ENCODE measurements around the gene DAP. TPM values are rescaled to one million over a fixed set of nuclear protein-coding genes. Genes with fewer than 3 reads are reported as not detected.

Gene DAP
- total RNA-seq, 1 experiment from 2014 or later = 47.7 TPM

DNA sequence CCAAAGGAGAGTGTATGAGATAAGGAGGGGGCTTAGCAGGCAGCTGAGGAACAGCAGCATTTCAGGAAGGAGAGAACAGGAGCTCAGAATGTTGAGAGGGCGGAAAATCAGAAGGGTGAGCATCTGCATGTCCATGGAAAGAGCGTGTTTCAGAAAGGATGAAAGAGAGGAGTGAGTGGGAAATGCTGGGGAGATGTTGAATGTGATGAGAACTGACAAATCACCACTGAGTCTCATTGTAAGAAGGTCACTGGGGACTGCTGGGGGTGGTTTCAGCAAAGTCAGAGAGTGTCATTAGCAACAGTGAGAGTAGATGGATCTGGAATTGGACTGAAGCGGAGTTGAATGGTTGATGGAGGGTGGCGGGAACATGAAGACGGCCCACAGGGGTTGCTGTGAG, 131.4 kb downstream of the DAP start (continued):
- no peak for TF ChIP-seq ZNF512 (CRISPR knock-in tag; IDR thresholded peaks at IDR 0.05; ENCODE audit: borderline replicate concordance)
- no peak for TF ChIP-seq E2F1 (CRISPR knock-in tag; IDR thresholded peaks at IDR 0.05)

Other genes starting within 250 kb of the DAP start
- 5.4 to 9.2 TPM (median 5.9 TPM) in 3 replicates for gene ANKRD33B, start 197.2 kb downstream of the DAP start, total RNA-seq (2021)